Activated CD4-positive, alpha-beta T cell treated with anti-CD3 and anti-CD28 coated beads for 48 hours (primary cell): ENCODE measurements around the gene KCNK3.

Source experiments
- DNase-seq: peaks from one replicate; pipeline ENCODE4 v3.0.0-alpha.2; 2020

KCNK3 gene

DNA sequence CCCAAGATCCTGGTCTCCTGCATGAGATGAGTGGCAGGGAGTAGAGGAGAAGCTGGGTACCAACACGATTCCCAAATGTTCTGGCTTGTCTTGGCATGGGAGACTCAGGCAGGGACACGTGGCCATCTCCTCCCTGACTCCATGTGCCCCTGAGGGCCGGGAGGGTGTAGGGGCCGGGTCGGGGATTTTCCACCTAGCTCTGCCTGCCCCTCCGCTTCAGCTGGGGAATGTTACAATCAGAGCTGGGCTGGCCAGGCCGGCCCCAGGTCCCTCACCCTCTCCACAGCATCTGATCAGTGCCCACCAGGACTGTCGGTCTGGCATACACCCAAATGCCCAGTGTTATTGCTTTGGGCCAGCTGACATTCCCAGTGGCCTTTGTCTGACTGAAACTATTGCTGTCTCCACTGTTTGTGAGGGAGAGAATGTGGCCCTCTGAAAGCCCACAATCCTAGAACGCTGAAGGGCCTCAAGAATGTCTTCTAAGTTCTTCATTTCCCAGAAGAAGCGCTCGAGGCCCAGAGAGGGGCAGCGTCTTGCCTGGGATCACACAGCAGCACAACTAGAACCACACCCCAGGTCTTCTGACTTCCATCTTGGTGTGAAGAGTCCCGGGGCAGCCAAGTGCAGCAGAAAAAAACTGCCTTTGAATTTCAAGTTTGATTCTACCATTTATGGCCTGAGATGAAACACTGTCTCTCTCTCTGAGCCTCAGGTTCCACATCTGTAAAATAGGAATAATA lies 23.2 kb downstream of the KCNK3 start:
- DNase-seq, result no peak

DNA sequence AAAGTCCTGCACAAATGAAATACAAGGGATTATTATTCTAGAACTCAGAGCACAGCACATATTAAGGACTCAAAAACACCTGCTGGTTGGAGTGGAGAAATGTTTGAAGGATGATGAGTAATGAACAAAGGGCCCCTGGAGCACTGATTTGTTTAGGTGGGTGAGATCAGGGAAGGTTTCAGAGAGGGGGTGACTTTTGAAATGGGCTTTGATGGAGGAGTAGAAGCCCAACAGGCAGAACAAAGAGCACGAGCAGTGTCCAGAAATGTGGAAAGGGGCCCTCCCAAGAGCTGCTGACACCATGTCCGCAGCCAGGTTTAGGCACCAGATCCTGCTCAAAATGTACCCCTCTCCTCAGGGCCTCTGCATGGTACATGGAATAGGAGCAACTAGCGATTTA lies 23.8 kb downstream of the KCNK3 start:
- no peak for DNase-seq

DNA sequence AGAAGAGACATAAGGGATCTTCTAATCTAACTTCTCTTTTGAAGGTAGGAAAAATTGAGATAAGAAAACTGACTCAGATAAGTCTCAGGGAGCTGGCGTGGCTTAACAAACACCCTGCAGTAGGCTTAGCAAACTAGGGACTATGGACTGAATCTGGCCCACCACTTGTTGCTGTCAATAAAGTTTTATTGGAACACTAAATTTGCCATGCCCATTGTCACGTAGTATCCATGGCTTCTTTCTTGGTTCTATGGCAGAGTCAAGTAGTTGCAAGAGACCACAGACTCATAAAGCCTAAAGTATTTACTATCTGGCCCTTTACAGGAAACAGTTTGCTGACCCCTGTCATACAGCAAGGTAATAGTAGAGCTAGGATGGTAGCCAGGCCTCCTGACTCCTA lies 24.2 kb downstream of the KCNK3 start:
- no peak for DNase-seq

DNA sequence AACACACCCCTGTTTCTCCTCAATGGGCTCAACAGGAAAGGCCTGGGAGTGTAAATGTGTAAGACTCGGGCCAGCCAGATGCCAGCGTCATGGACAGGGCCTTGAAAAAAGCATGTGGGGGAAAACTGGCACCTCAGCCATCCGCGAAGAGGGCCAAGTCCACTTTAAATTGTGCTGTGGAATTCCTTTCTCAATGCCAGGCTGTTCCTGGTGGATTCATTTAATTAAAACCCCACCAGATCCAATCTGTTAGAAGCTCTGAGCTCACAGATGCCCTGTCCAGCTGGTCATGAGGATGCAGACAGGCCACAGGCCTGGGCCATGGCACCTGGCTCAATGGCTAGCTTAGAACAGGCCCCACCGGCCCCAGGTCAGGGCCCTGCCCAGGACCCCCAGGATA lies 24.8 kb downstream of the KCNK3 start:
- DNase-seq, result no peak

DNA sequence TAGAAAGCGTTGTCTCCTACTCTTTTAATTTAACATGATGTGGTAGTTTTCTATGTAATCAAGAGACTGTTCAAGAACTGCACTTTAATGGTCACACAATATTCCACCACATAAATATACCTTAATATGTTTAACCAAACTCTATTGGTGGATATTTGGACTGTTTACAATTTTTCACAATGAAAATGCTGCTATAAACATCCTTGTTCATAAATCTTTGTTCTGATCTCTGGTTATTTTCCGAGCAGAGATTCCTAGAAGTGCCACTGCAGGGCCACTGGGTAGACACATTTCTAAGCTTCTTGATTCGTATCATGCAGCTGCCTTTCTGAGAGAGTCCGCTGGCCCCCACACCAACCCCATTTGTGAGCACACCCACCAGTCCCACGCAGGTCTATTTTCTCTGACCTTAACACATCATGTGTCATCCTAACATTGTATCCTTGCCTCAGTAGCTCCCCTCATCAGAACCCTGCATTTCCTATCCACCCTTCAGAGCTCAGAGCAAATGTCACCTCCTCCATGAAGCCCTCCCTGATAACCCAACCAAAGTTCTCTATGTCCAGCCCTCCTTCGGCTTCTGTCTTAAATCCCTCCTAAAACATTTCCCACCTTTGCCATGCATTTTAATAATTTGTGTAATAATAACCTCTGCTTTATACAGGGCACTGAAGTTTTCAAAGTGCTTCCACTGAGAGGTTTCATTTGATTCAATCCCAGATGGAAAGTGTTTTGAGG lies 26.6 kb downstream of the KCNK3 start:
- no peak for DNase-seq

DNA sequence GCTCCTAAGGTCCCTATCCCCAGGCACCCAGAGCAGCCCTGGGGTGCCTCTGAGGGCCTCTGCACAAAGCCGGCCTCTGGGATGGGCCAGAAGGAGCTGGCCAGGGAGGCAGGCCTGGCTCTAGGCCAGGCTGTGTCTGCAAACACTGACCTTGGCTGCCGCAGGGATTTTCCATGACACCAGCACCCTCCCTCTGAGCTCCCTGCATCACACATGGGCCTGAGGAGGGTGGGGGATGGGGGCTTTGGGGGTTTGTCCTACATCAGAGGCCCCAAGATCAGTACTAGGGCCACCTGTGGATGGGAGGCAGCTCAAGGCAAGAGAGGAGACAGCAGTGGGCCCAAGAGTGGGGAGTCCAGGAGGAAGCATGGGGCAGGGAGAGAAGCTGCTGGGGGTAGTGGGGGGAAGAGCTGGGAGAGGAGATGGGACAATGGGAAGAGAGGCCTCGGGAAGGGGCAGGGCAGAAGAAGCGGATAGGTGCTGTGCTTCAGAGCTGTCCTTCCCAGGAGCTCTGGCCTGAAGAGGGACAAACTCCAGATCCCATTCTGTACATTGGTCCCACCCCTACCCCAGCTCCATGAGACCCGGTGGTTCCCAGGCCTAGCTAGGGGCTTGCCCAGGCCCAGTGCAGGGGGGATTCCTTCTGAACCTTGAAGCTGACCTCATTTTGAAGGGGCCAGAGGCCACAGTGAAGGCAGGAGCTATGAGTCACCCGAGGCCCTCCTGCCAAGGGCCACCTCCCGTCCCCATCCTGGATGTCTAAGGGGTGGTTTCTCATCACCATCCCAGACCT lies 28.0 kb downstream of the KCNK3 start:
- no peak for DNase-seq

DNA sequence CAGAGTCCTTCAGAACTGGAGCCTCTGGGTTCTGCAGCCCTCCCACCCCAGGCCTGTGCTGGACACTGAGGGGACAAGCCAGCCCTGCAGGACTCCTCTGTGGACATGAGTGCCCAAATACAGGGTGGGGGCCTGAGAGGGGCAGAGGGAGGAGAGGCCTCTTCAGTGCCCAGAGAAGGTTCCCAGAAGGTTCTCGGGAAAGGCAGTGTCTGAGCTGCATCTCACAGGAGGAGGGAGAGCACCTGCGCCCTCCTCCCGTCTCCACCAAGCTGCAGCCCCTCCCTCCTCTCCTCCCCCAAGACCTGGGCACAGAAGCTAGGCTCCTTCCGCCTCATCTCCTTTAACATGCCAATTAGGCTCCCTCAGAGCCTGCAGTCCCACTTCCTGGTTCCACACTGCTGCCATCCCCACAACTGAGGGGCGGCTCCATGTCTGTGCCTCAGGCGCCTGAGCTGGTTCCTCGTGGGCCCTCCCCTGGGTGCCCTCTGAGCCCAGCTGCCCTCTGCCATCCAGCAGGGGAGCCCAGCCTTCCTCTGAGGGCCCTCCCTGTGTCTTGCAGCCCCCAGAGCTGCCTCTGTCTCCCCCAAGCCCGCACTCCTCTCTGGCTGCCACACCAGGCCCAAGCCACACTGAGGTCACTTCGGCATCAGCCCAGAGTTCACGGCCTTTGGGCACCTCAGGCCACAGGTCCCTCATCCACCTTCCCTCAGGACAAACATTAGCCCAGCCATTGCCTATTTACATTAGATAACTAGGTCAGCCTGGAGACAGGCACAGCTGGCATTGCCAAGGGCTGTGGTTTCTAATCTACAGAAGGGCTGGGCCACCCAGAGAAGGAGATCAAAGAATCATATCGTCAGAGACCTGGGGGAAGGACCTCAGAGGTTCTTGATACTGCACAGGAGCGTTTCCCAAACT lies 28.9 kb downstream of the KCNK3 start:
- DNase-seq, result no peak

DNA sequence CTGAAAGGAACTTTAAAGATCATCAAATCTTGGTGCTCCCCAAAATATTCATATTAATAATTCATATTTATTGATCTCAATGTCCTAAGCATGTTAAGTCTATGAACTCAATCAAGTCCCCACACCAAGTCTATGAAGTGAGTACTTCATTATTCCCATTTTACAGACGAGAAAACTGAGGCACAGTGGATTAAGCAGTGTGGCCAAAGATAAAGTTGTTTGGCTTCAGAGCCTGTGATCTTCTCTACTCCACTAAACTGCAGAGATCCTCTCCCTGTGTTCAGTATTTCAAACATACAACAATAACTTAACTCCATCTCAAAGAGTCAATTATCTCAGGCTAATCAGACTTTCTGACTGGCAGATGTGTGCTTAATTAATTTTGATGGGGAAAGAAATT lies 29.8 kb downstream of the KCNK3 start:
- DNase-seq, result no peak

DNA sequence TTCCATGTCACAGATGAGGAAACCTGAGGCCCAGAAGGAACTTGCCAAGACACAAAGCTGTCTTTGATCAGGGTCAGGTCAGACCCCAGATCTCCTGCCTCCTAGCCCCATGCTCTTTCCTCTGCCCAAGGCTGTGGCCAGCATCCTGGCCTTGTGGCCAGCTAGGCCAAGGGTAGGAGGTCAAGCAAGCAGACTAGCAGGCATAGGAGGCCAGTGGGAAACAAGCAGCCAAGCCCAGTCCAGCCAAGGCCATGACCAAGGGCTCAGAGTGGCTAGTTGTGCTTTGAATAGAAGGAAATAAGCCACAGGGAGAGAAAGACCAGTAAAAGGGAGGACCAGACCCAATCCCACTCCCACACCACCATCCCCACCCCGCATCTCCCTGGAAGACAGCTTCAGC lies 30.4 kb downstream of the KCNK3 start:
- no peak for DNase-seq

DNA sequence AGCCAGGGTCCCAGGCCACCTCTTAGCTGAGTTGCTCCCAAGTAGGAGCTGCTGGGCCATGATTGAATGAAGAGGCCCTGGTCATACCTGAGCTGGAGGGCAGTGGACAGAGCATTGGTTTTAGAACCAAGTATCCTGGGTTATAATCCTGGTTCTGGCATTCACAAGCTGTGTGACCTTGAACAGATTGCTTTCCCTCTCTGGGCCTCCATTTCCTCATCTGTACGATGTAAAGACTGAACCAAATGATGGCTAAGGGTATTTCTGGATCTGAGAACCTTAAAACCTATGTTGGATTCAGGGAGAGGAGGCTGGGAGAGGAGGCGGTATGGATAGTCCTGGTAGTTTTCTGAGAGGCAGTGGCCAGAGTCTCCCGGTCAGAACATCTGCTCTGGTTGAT lies 31.0 kb downstream of the KCNK3 start:
- DNase-seq, result no peak

DNA sequence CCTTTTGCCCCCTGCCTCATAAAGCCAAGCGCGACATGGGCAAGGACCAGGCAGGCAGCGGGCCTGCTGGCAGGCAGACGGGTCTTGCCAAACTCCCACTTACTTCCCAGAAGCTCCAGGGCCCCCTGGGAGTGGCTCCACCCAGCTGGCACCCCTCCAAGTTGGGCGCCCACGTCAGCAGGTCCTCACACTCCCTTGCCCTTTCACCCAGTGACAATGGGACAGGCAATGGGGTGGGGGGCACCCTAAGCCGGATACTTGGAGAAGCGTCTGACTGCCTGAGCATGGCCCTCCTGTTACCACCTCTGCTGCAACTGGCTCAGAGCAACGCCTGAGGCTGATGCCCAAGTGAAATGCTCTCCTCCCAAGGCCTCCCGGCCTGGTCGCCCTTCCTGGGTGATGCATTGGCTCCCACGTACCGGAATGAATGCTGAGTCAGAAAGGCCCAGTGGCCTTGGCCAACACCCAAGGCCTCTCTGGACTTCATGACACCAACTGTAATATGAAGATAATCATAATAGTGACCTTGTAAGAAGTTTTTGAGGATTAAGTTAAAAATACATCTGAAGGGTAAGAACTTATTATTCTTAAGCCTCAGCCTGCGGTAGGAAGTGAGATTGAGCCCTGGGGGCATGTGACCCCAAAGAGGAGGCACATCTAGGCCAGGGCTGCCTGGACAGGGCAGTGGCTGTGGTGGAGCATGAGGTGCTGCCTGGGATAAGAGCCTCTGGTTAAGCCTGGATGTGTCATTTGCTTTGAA lies 31.6 kb downstream of the KCNK3 start:
- no peak for DNase-seq

DNA sequence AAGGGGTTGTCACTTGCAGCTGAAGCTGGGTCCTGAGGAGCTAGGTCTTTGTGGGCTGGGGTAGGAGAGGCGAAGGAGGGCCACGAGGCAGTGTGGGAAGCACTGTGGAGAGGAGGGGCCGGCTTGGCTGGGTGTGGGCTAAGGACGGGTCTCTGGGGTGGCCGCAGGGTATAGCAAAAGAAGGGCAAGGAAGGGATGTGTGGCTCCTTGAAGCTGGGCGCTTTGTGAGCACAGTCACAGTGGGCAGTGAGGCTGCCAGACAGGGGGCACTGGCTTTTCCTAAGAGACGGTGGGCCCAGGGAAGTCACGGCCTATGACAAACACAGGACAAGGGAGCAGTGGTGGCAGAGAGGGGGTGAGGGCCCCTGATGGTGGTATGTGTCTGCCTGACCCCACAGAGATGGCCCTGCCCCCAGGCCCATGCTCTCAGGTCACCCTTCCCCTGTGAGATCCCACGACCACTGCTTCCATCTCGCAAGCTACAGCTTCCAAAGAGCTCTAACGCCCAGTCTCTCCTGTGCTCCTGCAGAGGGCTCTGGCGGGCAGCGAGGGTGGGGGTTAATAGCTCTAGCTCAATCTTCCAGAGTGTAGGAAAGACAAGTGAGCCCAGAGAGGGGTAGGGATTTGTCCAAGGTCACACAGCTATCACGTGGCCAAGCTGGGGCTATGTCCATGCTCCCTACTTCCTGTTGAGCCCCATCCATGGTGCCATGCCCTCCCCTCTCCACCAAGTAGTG lies 32.4 kb downstream of the KCNK3 start:
- no peak for DNase-seq

DNA sequence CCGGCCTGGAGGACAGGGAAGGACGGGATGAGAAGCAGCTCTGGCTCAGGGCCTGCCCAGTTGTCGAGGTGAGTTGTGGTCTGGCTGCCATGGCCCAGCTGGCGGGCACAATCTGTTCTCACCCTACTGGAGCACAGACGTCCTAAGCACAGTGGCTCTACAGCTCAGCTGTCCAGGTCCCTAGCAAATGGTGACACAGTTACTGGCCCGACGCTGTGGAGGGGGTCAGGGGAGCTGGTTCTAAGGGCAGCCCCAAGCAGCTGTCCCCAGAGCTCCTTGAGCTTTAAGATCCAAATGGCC lies 32.9 kb downstream of the KCNK3 start:
- DNase-seq, result no peak

DNA sequence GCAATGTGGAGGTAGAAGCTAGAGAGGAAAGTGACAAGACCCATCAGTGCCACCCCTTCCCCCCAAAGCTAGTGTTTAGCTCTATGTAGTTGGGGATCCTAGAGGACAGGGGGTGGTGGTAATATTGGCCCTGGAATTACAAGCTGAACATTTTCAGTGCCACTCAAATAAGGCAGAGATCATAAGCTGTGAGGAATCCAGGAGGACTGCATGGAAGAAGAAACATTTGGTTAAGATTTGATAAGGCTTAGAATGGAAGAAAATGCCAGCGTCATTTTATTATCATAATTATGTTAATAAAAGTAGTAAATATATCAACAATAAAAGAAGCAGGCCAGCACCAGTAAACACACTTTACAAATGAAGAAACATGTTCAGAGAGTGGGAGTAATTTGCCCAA lies 33.7 kb downstream of the KCNK3 start:
- no peak for DNase-seq

DNA sequence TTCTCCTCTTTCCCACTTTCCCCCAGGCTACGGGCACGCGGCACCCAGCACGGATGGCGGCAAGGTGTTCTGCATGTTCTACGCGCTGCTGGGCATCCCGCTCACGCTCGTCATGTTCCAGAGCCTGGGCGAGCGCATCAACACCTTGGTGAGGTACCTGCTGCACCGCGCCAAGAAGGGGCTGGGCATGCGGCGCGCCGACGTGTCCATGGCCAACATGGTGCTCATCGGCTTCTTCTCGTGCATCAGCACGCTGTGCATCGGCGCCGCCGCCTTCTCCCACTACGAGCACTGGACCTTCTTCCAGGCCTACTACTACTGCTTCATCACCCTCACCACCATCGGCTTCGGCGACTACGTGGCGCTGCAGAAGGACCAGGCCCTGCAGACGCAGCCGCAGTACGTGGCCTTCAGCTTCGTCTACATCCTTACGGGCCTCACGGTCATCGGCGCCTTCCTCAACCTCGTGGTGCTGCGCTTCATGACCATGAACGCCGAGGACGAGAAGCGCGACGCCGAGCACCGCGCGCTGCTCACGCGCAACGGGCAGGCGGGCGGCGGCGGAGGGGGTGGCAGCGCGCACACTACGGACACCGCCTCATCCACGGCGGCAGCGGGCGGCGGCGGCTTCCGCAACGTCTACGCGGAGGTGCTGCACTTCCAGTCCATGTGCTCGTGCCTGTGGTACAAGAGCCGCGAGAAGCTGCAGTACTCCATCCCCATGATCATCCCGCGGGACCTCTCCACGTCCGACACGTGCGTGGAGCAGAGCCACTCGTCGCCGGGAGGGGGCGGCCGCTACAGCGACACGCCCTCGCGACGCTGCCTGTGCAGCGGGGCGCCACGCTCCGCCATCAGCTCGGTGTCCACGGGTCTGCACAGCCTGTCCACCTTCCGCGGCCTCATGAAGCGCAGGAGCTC lies 35.4 kb downstream of the KCNK3 start:
- DNase-seq, result peak; percentile 23

DNA sequence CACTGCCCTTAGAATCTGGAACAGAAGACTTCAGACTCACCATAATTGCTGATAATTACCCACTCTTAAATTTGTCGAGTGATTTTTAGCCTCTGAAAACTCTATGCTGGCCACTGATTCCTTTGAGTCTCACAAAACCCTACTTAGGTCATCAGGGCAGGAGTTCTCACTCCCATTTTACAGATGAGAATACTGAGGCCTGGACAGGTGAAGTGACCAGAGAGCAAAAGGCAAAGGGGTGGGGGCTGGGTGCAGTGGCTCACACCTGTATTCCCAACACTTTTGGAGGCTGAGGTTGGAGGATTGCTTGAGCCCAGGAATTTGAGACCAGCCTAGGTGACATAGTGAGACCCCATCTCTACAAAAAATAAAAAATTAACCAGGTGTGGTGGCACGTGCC lies 36.8 kb downstream of the KCNK3 start:
- no peak for DNase-seq

DNA sequence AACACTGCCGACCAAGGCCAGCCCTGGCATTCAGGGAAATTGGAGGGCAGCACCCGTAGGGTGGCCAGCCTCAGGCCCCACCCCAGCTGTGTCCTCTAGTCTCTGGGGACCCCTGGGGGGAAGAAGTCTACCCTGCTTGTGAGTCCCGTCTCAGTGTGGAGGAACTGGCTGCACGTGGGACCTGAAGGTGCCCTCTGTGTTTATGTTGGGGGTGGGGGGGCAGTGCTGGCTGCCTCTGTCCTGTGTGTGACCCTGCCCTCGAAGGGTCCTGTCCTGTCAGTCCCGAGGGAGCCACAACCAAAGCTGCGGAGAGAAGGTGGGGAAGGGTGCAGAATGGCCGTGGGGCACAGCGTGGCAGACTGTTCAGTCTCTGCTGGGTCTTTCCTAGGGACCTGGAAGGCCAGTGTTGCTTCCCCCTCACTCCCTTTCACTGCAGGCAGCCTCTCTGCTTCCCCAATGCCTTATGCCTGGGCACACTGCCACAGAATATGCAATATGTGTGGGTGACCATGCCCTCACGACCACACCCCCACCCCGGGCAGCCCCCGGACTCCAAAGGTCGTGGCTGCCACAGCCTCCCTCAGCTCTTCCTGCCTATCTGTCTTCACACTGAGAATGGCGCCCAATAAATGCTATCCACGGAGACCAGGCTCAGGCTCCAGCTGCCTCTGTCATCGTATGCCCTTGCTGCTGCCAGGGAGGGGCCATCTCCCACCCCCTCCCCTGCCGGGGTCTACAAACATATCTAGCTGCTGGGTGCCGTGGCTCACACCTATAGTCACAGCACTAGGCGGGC lies 38.2 kb downstream of the KCNK3 start:
- no peak for DNase-seq

DNA sequence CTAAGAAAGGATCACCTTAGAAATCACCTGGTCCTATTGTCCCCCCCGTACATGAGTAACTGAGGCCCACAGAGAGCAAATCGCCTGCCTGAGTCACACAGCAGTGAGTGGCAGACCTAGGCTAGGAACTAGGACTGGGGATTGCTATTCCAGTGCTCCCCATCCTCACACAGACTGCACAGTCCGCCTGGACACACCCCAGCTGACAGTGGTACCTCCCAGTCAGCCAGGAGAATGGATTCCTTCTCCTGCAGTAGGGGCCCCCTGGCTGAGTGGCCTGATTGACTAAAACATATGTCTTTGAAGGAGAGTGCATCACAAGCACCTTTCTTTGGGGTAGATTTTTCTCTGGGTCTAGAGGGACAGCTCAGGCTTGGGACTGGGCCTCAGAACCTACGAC lies 39.2 kb downstream of the KCNK3 start:
- no peak for DNase-seq

DNA sequence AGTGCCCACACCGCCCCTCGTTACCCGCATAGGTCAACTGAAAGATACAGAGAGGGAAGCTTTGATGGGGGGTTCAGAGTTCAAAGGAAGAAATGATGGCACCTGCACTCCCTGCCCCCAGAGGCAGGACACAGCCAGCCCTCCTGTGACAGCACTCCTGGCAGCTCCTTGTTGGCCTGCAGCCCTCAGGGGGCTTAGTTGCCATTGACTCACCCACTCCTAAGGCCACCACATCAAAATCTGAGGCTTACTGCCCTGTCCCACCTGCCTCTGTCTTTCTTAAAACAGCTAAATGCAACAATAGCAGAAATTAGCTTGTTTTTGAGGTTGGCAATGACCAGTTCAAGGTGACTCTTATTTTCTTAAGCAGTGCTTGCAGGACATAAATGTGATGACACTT lies 39.9 kb downstream of the KCNK3 start:
- DNase-seq, result no peak

DNA sequence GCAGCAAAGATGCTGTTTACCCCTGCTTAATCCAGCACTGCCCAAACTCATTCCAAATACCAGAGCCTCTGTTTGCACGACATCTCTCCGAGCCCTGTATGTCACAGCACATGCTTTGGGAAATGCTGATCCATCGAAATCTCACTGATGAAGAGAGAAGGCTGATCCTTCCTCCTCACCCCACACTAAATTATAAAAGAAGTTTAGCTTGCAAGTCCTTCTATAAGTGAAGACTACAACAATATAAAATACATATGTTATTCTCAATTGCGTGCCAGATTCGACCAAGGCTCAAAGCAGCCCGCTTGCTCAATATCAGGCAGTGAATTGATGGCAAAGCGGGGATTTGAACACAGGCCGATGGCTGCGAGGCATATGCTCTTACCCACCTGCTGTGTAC lies 40.9 kb downstream of the KCNK3 start:
- no peak for DNase-seq
